Neural progenitor cell (in vitro differentiated cells): Measurements from ENCODE around the gene POU2AF2.

ENCODE experiments used
- CTCF ChIP-seq: fragments of 200-600 bp; sonication (generic); IDR thresholded peaks from 2 replicates; pipeline ENCODE4 v1.5.1; 2017; ENCODE audit warnings: antibody characterized with exemption, mild to moderate bottlenecking
- EZH2 ChIP-seq: fragments of 200-600 bp; sonication (generic); IDR thresholded peaks from 2 replicates; pipeline ENCODE4 v1.6.1; 2017; ENCODE audit warnings: antibody characterized with exemption, mild to moderate bottlenecking, moderate library complexity
- EZH2phosphoT487 ChIP-seq: fragments of 200-600 bp; sonication (generic); IDR thresholded peaks from 2 replicates; pipeline ENCODE4 v1.6.1; 2017; ENCODE audit warnings: antibody characterized with exemption

- TF ChIP-seq EZH2 (no peak), CTCF (no peak), EZH2phosphoT487 (no peak)
Measured at GRCh38 chr11:111253131-111253530, 7.6 kb downstream of the POU2AF2 start.
